GM12891 (cell line): ENCODE measurements around the gene AKR7A3.
"Not testable (repeated sequence)": the region's sequence is repeated elsewhere in the genome, so short reads cannot be mapped to it uniquely, and the experiment has no call there.

Experiments
- POLR2A ChIP-seq: IDR thresholded peaks from 2 replicates; pipeline ENCODE4 v1.6.1; 2011; ENCODE audit warnings: low read depth, low read length, control low read depth
- POLR2AphosphoS5 ChIP-seq: IDR thresholded peaks from 2 replicates; pipeline ENCODE4 v1.6.1; 2011; ENCODE audit warnings: low read depth, low read length, control low read depth

DNA sequence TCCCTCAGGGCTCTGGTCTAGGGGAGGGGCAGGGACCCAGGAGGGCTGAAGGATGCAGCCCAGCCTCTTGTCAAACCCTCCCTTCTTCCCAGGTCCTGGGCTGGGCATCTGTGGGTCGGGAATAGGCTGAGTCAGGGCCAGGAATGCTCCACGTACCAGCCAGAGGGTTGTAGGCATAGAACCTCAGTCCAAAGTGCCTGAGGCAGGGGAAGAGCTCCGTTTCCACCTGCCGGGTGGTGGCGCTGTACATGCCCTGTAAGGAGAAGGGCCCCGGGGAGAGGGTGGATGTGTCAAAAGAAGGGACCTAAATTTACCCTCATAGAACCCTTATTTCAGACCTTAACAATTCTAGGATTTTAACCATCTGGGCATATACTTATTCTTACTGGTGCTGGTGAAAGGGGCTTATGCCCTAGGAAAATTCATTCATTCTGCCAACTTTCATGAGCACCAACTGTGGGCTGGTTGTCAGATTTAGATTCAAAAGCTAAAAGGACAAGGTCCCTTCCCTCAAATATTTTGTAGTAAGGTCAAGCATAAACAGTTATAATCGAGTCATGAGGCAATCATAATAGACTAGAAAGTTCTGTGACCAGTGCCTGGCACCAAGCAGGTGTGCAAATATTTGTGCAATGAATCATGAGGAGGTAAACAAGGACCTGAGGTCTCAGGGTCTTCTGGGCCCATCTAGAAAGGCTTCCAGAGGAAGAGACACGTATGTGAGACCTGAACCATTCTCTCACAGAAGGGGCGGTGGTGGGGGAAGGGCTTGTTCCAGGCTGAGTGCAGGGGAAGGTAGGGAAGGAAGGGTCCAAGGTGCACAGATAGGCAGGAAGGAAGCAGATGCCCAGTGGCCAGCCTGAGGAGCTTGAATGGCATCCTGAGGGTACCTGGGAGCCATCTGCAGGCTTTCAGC is 18.9 kb downstream of the AKR7A3 start:
- TF ChIP-seq POLR2A, POLR2AphosphoS5: not testable (repeated sequence)
